ENCODE measurements around the gene LARP6.

The LARP6 gene

GRCh38 chr15:70794596-70795310 lies 59.2 kb downstream of the LARP6 start:
- no peak for DNase-seq (ENCODE audit: low read depth in 2 of 2)

- DNase-seq (ENCODE audit: low read depth in 2 of 2), result no peak
Observed at GRCh38 chr15:70793694-70794093, 60.3 kb downstream of the LARP6 start.

GRCh38 chr15:70792171-70792573 lies 61.8 kb downstream of the LARP6 start:
- no peak for DNase-seq (ENCODE audit: low read depth in 2 of 2)

- DNase-seq (ENCODE audit: low read depth in 2 of 2), result no peak
Observed at GRCh38 chr15:70791259-70791658, 62.7 kb downstream of the LARP6 start.

GRCh38 chr15:70789213-70789612 lies 64.7 kb downstream of the LARP6 start:
- DNase-seq (ENCODE audit: low read depth in 2 of 2), result no peak

- no peak for DNase-seq (ENCODE audit: low read depth in 2 of 2)
Observed at GRCh38 chr15:70788114-70789049, 65.6 kb downstream of the LARP6 start.

- no peak for DNase-seq (ENCODE audit: low read depth in 2 of 2)
Observed at GRCh38 chr15:70786996-70787395, 67.0 kb downstream of the LARP6 start.

- DNase-seq (ENCODE audit: low read depth in 2 of 2), result no peak
Observed at GRCh38 chr15:70783610-70784022, 70.3 kb downstream of the LARP6 start.

- DNase-seq (ENCODE audit: low read depth in 2 of 2), result no peak
Observed at GRCh38 chr15:70783041-70783440, 70.9 kb downstream of the LARP6 start.

GRCh38 chr15:70781236-70781635 lies 72.7 kb downstream of the LARP6 start:
- DNase-seq (ENCODE audit: low read depth in 2 of 2), result no peak

Measured in activated CD8-positive, alpha-beta memory T cell treated with anti-CD3 and anti-CD28 coated beads for 4 hours (primary cell).